ES-I3 (cell line): ENCODE data around the gene PSENEN.

Source experiments
- H3K36me3 ChIP-seq: 2 replicates; pipeline ENCODE4 v1.6.1; 2013; ENCODE audit warnings: mild to moderate bottlenecking, low read length, control low read depth, moderate library complexity; ENCODE audit not compliant: insufficient read depth
- H3K4me1 ChIP-seq: 2 replicates; pipeline ENCODE4 v1.6.1; 2013; ENCODE audit warnings: mild to moderate bottlenecking, control low read depth, low read length; ENCODE audit not compliant: insufficient read depth
- H3K9ac ChIP-seq: 2 replicates; pipeline ENCODE4 v1.6.1; 2013; ENCODE audit warnings: low read depth, mild to moderate bottlenecking, low read length, moderate library complexity
- H3K9me3 ChIP-seq: 2 replicates; pipeline ENCODE4 v1.6.1; 2013; ENCODE audit warnings: mild to moderate bottlenecking, low read length, moderate library complexity; ENCODE audit not compliant: control insufficient read depth, insufficient read depth

Gene PSENEN

DNA sequence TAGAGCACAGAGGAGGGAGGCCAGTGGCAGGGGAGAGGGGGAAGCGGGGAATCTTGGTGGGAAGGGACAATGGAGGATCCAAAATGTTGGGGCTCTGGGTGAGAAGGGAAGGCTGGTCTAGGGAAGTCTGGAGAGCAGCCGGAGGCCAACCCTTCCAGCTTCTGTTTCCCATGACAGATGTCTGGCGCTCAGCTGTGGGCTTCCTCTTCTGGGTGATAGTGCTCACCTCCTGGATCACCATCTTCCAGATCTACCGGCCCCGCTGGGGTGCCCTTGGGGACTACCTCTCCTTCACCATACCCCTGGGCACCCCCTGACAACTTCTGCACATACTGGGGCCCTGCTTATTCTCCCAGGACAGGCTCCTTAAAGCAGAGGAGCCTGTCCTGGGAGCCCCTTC, 1.1 kb downstream of the PSENEN start:
- H3K9ac ChIP-seq, result peak overlapping the region; percentile 96; the same call in 1 of the 2 replicates
- H3K36me3 ChIP-seq, result no peaks in the 10 kb centered on the region
- 0 out of 2 replicates have a peak, but pooled peaks cover 3% of the 10 kb centered on the region for H3K4me1 ChIP-seq
- peaks cover 3% of the 10 kb centered on the region; the same call in 1 of the 2 replicates for H3K9me3 ChIP-seq

DNA sequence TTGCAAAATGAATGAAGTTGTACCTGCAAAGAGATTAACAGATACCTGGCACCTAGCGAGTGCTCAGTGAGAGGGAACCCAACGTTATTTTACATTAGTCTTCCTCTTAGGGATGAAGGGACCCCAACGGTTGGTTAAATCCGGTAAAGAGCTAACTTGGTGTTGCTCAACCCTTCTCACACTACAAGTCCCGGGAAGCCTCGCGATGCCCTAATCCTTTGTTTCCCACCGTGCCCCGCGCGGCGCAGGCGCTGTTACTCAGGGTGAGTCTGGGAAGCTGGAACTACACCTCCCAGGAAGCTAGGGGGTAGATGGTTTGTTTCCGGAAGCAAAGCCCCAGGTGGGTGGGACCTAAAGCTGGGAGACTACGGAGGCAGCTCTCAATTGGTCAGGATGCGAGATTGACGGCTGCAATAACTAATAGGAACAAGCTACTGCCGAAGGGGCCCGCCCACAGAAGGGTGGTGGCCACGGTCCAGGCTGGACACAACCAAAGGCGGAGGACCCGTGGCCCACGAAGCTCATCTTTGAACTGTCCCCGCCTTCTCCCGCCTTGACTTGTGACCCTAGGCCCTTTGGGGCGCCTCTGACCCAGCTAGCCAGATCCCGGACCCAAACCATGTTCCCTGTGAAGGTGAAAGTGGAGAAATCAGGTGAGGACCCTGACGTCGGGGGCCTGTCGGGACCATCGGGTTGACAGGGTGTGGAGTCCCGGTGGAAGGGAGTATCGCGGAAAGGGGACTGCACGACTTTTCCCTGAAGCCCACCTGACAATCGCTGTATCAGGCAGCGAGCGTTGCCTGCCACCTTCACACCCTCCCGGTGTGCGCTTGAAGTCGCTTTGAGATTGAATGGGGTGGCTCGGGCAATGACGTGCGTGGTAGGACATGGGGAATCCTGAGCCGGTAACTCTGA, 2.9 kb downstream of the PSENEN start, which contains the start of gene LIN37:
Gene LIN37 (plus strand): TSS at position 471 of the 915 bp plus-strand sequence. CDS start 149 bp downstream, at position 620.
- Histone ChIP-seq H3K9me3 (peaks cover 3% of the 10 kb centered on the region; the same call in 1 of the 2 replicates), H3K9ac (peak within 1 kb of the TSS; percentile 69), H3K36me3 (no peaks in the 10 kb centered on the region), H3K4me1 (0 out of 2 replicates have a peak, but pooled peaks cover 3% of the 10 kb centered on the region)

DNA sequence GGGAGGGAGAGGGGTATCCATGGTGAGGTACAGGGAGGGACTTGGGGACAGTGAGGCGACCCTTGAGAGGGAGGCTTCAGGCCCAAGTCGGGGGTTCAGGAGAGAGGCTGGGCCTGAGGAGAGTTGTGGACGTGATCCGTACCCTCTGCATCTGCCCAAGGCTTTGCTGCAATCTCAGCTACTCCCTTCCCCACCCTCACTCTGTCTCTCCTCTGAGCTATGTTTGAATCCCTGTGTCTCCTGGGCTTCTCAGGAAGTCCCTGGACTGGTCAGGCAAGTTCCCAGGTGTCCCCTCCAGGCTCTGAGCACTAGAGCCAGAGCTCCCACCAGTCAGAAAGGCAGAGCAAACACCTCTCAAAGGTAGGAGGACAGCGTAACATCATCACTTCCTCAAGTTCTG, 4.7 kb downstream of the PSENEN start:
- no peaks in the 10 kb centered on the region for H3K9me3 ChIP-seq
- no peak overlapping the region for H3K9ac ChIP-seq
- H3K36me3 ChIP-seq, result no peaks in the 10 kb centered on the region
- 0 out of 2 replicates have a peak, but pooled peaks cover 5% of the 10 kb centered on the region for H3K4me1 ChIP-seq

DNA sequence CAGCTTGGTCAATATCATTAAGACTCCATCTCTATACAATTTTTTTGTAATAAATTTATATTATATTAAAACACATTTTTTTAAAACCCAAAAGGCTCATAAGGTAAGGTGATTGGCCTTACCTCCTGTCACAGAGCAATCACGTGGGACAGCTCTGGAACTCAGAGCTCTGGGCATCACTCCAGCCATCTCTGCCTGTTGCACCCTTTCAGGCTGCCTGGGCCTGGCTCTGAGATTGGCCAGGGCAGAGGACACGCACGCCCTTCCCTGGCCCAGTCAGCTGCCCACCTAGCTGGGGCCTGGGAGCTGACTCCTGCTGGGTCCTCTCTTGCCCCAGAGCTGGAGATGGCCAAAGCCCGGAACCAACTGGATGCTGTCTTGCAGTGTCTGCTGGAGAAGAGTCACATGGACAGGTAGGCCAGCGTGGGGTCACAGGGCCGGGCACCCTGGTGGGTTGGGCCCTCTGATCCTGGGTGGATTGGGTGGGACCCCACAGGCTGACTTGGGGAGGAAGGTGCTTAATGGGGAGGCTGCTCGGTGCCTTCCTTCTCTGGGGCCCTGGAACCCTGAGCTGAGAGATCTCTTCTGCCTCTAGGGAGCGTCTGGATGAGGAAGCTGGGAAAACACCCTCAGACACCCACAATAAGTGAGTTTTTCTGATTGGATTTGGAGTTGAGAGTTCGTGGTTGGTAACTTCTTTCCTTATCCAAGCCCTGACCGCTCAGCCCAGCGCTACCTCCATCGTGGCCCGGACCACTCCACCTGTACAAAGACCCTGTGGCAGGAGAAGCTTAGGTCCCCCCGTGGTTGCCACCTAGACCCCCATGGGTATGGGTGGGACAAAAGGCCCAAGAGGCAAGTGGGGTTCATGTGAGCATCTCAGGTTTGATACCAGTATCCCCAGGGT, 6.6 kb downstream of the PSENEN start:
- Histone ChIP-seq H3K4me1 (0 out of 2 replicates have a peak, but pooled peaks cover 6% of the 10 kb centered on the region), H3K9ac (no peak overlapping the region), H3K9me3 (no peaks in the 10 kb centered on the region), H3K36me3 (no peaks in the 10 kb centered on the region)

DNA sequence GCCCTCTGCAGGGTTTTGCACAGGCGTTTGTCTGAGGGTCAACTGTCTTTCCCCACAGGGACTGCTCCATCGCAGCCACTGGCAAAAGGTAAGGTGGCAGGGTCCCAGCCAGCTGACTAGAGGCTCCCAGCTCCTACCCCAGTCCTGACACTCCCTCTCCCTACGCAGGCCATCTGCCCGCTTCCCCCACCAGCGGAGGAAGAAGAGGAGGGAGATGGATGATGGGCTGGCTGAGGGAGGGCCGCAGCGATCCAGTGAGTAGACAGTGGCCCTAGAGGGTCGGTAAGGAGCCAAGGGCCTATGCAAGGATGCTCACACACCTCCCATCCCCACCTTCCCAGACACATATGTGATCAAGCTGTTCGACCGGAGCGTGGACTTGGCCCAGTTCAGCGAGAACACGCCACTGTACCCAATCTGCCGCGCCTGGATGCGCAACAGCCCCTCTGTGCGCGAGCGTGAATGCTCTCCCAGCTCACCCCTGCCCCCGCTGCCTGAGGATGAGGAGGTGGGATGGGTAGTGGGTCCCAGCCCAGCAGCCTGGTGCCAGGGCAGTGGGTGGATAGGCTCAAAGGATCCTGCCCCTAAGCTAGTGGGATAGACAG, 7.4 kb downstream of the PSENEN start:
- H3K9ac ChIP-seq, result no peak overlapping the region
- no peaks in the 10 kb centered on the region for H3K36me3 ChIP-seq
- H3K9me3 ChIP-seq, result no peaks in the 10 kb centered on the region
- H3K4me1 ChIP-seq, result 0 out of 2 replicates have a peak, but pooled peaks cover 6% of the 10 kb centered on the region

DNA sequence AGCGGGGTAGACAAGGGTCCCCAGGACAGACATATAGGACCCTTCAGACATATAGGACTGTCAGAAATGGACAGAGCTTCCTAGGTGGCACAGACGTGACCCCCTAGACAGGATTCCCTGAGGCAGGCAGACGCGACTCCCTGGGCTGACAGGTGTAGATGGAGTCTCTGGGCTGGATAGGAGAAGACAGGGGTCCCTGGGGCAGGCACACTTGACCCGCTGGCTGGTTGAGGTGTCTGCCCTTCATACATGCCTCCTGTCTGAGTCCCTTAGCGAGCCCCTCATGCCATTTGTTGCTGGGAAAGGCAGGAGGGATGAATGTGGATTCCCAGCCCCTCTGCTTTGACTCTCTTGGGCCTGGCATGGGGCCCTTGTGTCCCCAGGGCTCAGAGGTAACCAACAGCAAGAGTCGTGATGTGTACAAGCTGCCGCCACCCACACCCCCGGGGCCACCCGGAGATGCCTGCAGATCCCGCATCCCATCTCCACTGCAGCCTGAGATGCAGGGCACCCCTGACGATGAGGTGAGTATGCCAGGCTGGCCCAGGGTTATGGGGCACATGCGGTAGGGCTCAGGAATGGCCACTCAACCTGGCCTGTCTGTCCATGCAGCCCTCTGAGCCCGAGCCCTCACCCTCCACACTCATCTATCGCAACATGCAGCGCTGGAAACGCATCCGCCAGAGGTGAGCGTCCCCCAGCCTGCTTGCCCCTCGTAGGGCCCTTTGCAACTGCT, 8.4 kb downstream of the PSENEN start:
- no peak overlapping the region for H3K9ac ChIP-seq
- no peaks in the 10 kb centered on the region for H3K9me3 ChIP-seq
- 0 out of 2 replicates have a peak, but pooled peaks cover 6% of the 10 kb centered on the region for H3K4me1 ChIP-seq
- no peaks in the 10 kb centered on the region for H3K36me3 ChIP-seq

DNA sequence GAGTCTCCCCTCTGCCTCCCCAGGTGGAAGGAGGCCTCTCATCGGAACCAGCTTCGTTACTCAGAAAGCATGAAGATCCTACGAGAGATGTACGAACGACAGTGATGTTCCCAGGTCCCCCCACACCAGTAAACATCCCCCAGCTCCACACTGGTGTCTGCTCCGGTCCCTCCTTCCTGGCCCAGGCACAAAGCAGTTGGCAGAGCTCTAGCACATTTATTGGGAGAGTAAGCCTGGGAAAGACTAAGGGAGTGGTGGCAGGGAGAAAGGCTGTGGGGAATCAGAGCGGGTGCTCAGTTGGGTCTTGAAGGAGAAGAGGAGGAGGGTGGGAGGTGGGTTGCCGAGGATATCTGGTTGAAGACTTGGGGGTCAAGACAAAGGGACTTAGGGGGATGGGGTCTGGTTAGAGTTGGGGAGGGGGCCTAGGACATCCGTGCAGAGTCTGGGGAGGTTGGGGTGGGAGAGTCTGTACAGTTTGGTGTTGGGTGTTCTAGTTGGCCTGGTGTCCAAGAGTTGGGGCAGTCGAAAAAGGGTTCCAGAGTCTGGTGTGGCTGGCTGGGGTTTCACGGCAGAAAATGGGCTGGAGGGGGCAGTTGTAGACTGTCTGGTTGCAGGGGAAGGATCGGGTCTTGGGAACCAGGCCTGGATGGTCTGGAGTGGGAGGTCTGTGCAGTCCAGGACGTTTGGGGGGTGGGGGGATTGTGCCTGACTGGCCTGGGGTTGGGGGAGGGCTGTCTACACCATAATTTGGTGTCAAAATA, 9.1 kb downstream of the PSENEN start:
- Histone ChIP-seq H3K4me1 (peaks cover 3% of the 10 kb centered on the region; the same call in 1 of the 2 replicates), H3K9me3 (no peaks in the 10 kb centered on the region), H3K36me3 (no peaks in the 10 kb centered on the region), H3K9ac (no peak overlapping the region)

DNA sequence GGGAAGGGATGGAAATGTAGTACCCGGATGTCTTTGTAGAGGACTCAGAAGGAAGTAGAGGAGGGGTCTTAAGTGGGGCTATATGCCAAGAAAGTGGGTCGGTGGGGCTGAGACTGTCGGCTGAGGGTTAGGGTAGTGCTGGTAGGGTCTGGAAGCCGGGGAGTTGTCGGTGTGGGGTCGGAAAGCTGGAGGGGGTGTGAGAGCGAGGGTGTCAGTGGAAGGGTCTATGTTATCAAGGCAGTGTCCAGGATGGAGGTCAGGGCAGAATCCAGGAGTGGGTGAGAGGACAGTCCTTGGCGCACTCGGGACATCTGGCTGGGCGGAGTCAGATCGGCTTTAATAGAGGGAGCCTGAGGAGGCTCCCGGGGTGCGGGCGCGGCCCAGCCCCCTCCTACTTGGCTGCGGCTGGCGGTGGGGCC, 9.7 kb downstream of the PSENEN start:
- peak overlapping the region; percentile 95 for H3K9ac ChIP-seq
- no peaks in the 10 kb centered on the region for H3K36me3 ChIP-seq
- peaks cover 3% of the 10 kb centered on the region; the same call in 1 of the 2 replicates for H3K4me1 ChIP-seq
- no peaks in the 10 kb centered on the region for H3K9me3 ChIP-seq

DNA sequence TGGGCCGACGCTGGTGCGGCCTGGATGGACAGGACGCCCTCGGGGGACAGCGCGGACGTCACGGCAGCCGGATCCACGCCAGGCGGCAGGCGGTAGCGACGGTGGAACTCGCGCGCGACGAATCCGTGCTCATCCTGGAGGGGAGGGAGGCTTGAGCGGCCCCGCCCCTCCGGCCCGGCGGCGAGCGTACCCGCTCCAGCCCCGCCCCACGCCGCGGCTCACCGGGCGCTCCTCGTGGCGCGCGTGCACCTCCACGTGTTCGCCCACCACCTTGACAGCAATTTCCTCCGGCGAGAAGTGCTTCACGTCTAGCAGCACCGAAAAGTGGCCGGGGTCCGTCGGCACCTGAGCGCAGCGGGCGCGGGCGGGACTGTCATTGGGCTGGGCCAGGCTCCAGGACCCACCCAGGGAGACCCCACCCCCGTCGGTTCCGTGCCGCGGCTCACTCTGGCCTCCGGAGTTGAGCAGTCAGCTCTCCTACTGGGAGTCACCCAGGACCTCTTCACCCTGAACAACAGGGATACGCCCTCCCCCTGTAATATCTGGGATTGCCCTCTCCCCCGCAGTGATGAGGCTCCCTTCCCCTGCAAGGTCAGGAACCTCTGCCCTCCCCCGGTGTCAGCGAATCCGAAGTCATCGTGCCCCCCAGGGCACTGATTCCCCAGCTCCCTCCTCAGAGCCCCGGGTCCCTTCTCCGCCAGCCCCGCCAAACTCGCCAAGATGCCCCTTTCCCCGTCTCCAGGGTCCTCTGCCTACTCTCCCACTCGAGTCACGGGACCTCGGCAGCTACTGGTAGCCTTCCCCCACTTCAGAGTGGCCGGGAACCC, 10.3 kb downstream of the PSENEN start:
- Histone ChIP-seq H3K9ac (peak overlapping the region; percentile 95), H3K36me3 (no peaks in the 10 kb centered on the region), H3K9me3 (no peaks in the 10 kb centered on the region), H3K4me1 (peaks cover 3% of the 10 kb centered on the region; the same call in 1 of the 2 replicates)

DNA sequence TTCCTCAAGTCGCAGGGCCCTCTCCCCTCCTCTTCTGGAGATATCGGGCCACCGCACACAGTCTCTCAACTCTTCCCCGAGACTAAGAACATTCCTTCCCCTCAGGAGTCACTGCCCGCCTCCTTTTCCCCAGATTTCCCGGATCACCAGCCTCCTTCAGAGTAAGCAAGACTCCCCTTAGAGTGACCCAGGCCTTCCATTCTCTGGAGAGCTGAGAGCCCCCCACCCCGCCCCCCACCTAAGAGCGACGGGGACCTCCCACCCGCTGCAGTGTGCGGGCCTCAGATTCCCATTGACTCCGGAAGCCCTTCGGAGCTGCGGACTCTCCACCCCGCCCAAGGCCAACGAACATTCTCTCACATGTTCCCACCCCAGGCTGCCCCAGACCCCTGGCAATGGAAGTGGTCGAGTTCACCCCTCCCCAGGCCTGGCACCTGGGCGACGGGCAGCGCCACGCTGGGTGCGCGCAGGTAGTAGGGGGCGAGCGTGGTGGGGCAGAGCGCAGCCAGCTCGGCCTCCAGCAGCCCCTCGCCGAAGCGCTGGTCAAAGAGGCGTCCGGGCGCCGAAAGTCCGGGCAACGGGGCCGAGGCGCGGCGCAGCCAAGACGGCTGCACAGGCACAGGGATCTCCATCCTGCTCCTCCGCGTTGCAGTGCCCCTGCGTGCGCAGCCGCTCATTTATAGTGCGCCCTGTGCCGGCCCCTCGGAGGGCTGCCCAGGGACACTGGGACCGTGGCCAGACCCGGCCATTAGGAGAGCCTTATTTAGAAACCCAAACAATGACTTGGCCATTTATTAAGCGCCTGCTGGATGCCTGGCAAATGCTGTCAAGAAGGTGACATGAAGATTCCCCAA, 11.2 kb downstream of the PSENEN start, which contains the start of gene HSPB6:
Gene HSPB6 (minus strand): TSS at position 653 of the 854 bp plus-strand sequence. CDS start 21 bp downstream, at position 632.
- no peaks in the 10 kb centered on the region for H3K36me3 ChIP-seq
- H3K4me1 ChIP-seq, result peaks cover 3% of the 10 kb centered on the region; the same call in 1 of the 2 replicates
- H3K9me3 ChIP-seq, result no peaks in the 10 kb centered on the region
- peak within 1 kb of the TSS; percentile 95 for H3K9ac ChIP-seq

DNA sequence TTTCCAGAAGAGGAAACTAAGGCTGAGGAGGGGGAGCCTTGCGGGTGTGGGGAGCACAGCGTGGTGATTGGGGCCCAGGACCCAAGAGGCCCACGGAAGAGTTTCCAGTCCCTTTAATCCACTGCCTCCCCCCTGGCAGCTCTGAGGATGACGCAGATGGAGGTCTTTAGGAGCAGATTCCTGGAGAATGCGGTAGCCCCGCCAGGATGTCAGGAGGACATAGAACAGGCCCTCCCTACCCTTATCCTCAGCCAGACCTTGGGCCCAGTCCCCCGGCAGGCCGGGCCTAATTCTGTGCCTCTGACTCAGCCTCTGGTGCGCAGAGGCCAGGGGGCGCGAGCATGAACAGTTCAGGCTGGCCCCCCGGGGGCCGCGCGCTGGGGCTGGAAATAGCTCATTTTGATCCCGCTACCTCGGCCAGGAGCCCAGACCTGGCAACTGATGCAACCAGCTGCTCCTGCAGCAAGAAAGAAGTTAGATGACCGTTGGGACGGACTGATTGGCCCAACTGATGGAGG, 11.8 kb downstream of the PSENEN start:
- no peaks in the 10 kb centered on the region for H3K36me3 ChIP-seq
- no peaks in the 10 kb centered on the region for H3K9me3 ChIP-seq
- peak overlapping the region; percentile 95 for H3K9ac ChIP-seq
- peaks cover 3% of the 10 kb centered on the region; the same call in 1 of the 2 replicates for H3K4me1 ChIP-seq
